ENCODE measurements around the gene LAMA1. TPM values are rescaled to one million over a fixed set of nuclear protein-coding genes. Genes with fewer than 3 reads are reported as not detected.

Gene LAMA1
- total RNA-seq, 2 experiments from 2014 or later, result not detected

DNA sequence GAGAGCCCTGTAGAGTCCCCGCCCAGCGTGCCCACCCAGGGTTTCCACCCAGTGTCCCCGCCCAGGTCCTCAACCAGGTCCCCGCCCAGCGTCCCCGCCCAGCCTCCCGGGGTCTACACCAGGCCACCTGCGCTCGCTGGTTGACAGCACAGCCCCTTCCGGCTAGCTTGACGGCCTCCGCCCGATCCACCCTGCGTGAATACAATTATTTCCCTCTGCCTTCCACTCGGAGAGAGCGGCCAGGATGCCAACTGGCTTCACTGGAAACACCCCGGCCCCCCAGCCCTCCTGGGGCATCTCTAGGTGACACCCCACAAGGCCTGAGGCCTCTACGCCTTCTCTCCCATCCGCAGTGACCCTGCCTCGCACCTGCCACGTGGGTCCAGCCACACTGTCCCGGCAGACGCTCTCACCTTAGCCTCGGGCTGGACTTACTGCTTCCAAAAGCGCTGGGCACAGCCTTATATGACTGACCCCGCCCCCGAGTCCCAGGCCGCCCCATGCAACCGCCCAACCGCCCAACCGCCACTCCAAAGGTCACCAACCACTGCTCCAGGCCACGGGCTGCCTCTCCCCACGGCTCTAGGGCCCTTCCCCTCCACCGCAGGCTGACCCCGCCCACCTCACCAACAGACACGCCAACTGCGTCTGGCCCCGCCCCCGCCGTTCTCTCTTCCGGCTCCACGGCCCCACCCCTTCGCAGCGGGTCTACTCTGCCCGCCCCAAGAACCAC is 188.1 kb downstream of the LAMA1 start:
- Mint-ChIP-seq H3K27me3 (no peaks in the 10 kb centered on the region), H3K36me3 (no peaks in the 10 kb centered on the region), H3K4me3 (no peak overlapping the region), H3K4me1 (no peaks in the 10 kb centered on the region), H3K27ac (no peak overlapping the region), H3K9me3 (peaks cover 1% of the 10 kb centered on the region)
- ATAC-seq (ENCODE audit: low read depth) (no peak), DNase-seq (no peak)
- POLR2A ChIA-PET, result no interaction called here

DNA sequence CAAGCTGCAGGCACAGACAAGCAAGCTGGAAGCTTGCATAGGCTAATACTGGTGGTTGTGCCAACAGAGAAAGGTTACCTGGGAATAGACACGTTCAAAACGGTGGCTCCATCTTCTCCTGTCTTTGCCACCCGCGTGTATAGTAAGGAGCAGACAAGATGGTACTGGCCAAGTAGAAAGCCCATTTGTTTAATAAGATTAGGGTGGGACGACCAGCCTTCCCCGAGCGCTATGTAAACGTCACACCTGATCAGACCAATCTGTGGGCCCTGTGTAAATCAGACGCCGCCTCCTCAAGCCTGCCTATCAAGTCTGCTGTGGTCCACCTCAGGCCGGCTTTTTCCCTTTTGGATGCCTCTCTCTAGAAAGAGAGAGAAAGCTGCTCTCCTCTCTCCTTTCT is 189.2 kb downstream of the LAMA1 start:
- Mint-ChIP-seq H3K4me3 (no peak overlapping the region), H3K27ac (no peak overlapping the region), H3K9me3 (peaks cover 2% of the 10 kb centered on the region), H3K36me3 (no peaks in the 10 kb centered on the region), H3K27me3 (no peaks in the 10 kb centered on the region), H3K4me1 (no peaks in the 10 kb centered on the region)
- POLR2A ChIA-PET, result no interaction called here
- no peak for DNase-seq
- no peak for ATAC-seq (ENCODE audit: low read depth)

DNA sequence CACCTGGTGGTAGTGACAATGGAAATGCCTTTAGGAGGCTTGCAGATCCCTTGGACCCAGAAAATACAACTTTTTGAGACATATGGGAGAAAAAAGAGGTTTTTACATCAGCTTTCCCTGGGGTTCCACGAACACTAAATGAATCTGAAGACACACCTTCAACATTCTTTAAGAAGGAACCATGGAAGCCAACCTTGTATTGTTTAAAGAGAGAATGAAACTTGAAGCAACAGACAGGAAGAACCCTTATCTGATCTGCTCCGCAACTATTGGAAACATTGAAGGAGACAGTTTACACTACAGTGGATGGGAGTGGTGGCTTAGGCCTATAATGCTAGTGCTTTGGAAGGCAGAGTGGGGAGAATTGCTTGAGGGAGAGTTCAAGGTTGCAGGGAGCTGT is 190.4 kb downstream of the LAMA1 start:
- no peak for DNase-seq
- Mint-ChIP-seq H3K36me3 (no peaks in the 10 kb centered on the region), H3K9me3 (peaks cover 2% of the 10 kb centered on the region), H3K27ac (no peak overlapping the region), H3K27me3 (no peaks in the 10 kb centered on the region), H3K4me3 (no peak overlapping the region), H3K4me1 (no peaks in the 10 kb centered on the region)
- no peak for ATAC-seq (ENCODE audit: low read depth)
- POLR2A ChIA-PET, result no interaction called here

DNA sequence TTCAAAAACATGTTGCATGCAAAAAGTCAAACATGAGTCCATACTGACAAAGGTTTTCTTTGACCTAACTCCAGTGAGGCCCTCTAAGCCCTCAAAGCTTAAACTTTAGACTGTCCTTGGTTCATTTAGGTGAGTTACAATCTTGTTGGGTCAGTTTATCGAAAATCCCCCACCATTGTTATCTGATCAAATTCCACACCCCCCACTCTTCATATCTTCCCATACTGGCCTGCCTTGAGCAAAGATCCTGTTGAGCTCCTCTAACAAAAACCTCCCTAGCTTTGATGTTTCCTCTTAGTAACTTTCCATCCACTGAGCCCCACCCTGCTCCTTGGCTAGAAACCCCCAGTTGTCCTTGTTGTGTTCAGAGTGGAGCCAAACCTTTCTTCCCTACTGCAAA is 194.4 kb downstream of the LAMA1 start:
- peaks cover 3% of the 10 kb centered on the region for H3K4me1 Mint-ChIP-seq
- peaks cover 5% of the 10 kb centered on the region for H3K9me3 Mint-ChIP-seq
- POLR2A ChIA-PET, result no interaction called here
- H3K27me3 Mint-ChIP-seq, result no peaks in the 10 kb centered on the region
- no peaks in the 10 kb centered on the region for H3K36me3 Mint-ChIP-seq
- no peak for DNase-seq
- no peak overlapping the region for H3K4me3 Mint-ChIP-seq
- no peak overlapping the region for H3K27ac Mint-ChIP-seq
- ATAC-seq (ENCODE audit: low read depth), result no peak

DNA sequence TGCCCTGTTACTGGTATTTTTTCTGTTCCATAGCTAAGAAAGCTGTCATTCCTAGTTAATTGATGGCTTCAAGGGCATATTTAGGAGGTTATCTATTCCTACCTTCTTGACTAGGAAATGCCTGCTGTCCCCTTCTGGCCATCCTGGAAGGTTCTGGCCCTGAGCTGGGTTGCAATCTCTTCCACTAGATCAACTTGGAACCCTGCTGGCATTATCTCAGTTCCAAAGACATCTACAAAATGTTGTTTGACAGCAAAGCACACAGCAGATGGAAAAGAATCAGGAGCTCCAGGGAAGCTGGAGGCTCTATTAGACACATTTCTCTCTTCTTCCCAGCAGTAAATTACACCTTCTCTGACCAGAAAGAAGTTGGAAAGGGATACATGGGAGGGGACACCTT is 196.0 kb downstream of the LAMA1 start:
- Mint-ChIP-seq H3K36me3 (no peaks in the 10 kb centered on the region), H3K27me3 (peaks cover 4% of the 10 kb centered on the region), H3K27ac (no peak overlapping the region), H3K4me1 (peaks cover 3% of the 10 kb centered on the region), H3K9me3 (peaks cover 5% of the 10 kb centered on the region), H3K4me3 (no peak overlapping the region)
- POLR2A ChIA-PET, result no interaction called here
- no peak for DNase-seq
- no peak for ATAC-seq (ENCODE audit: low read depth)

DNA sequence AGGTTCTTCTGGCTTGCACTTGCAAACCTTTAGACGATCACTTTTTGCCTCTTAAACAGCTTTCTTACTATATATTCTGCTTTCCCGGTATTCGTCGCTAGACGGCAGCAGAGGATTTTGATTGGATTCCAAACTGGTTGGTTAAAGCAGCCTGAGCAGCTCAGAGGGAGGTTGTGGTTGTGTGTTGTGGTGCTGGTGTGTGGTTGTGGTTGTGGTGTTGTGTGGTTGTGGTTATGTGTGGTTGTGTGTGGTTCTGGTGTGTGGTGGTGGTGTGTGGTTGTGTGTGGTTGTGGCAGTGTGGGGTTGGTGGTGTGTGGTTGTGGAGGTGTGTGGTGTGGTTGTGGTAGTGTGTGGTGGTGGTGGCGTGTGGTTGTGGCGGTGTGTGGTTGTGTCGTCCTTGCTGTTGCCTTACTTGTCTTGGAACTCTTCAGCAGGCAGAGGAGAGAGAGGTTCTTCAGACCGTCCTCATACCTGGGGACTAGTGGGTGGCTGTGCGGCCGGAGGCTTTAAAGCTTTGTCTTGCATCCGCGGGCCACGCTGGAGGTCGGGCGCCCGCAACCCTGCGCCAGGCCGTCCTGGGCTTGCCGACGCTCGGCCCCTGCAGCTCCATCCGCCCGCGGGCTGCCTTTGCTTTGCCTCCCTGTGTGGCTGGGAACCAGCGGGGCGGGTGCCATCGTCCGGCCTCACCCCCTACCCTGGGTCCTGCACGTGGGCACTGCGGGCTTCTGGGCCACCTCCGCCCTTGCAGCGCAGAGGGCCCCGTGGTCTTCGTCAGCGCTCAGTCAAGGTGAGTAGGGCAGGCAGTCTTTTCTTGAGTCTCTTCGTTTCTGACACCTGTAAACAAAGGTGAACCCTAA is 197.3 kb downstream of the LAMA1 start:
- peak overlapping the region; percentile 26 for H3K4me3 Mint-ChIP-seq

DNA sequence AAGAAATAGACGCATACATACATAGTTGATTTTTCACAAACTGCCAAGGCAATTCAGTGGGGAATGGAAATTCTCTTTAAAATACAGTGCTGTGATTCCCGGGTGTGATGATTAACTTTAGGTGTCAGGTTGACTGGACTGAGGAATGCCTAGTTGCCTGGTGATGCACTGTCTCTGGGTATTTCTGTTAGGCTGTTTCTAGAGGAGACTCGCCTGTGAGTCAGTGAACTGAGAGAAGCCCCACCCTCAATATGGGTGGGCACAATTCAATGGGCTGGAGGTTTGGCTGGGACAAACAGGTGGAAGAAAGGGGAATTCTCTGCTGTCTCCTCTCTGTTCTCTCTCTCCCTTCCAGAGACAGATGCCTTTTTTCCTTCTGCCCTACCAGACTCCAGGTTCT is 200.5 kb downstream of the LAMA1 start:
- no peak for DNase-seq
- POLR2A ChIA-PET, result no interaction called here
- Mint-ChIP-seq H3K9me3 (peaks cover 4% of the 10 kb centered on the region), H3K36me3 (no peaks in the 10 kb centered on the region), H3K4me3 (no peak overlapping the region), H3K27ac (no peak overlapping the region), H3K27me3 (peaks cover 4% of the 10 kb centered on the region), H3K4me1 (peaks cover 3% of the 10 kb centered on the region)
- no peak for ATAC-seq (ENCODE audit: low read depth)

More for the DNA sequence above, 197.3 kb downstream of the LAMA1 start:
- peak overlapping the region; percentile 79 for H3K27ac Mint-ChIP-seq
- DNase-seq (no peak), ATAC-seq (ENCODE audit: low read depth) (no peak)
- peaks cover 5% of the 10 kb centered on the region for H3K9me3 Mint-ChIP-seq
- H3K36me3 Mint-ChIP-seq, result no peaks in the 10 kb centered on the region
- peaks cover 4% of the 10 kb centered on the region for H3K27me3 Mint-ChIP-seq
- H3K4me1 Mint-ChIP-seq, result peaks cover 3% of the 10 kb centered on the region
- POLR2A ChIA-PET, result no interaction called here

DNA sequence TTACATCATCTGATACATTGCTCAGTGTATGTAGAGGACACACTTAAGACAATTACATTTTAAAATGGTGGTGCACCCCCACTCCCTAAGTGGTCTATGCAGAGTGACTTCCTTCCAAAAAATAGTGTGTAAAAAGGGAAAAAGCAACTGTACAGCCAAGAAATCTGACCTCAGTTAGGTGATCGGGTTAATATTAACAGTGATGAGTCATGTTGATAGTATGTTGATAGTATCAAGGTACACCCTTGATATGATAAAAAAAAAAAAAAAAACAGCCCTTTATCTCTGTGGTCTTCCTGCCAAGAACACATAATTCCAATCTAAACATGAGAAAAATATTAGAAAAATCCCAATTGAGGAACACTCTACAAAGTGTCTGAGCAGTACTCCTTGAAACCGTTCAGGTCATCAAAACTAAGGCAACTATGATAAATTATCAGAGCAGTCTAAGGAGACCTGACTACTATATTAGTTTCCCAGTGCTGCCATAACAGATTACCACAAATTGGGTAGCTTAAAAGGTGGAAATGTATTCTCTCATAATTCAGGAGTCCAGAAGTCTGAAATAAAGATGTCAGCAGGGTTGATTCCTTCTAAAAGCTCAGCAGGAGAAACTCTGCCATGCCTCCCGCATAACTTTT is 216.2 kb downstream of the LAMA1 start:
- H3K9me3 Mint-ChIP-seq, result peaks cover 6% of the 10 kb centered on the region
- ATAC-seq (ENCODE audit: low read depth), result no peak
- H3K36me3 Mint-ChIP-seq, result no peaks in the 10 kb centered on the region
- POLR2A ChIA-PET, result no interaction called here
- no peak for DNase-seq
- no peak overlapping the region for H3K4me3 Mint-ChIP-seq
- H3K4me1 Mint-ChIP-seq, result no peaks in the 10 kb centered on the region
- H3K27me3 Mint-ChIP-seq, result no peaks in the 10 kb centered on the region
- no peak overlapping the region for H3K27ac Mint-ChIP-seq

DNA sequence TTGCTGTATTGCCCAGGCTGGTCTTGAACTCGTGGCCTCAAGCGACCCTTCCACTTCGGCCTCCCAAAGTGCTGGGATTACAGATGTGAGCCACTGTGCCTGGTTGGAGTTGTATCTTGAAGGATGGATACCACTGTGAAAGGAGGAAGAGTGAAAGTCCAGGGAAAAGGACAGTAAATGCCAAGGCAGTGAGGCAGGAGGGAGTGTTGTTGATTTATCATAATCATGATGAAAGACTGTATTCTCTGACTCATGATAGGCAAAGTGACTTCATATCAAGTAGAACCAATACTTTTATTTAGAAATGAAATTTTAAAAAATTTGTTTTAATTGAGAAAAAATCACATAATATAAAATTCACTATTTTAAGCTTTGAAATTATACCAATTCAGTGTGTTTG is 225.8 kb downstream of the LAMA1 start:
- H3K27ac Mint-ChIP-seq, result no peak overlapping the region
- H3K4me1 Mint-ChIP-seq, result no peaks in the 10 kb centered on the region
- no peak for ATAC-seq (ENCODE audit: low read depth)
- no peaks in the 10 kb centered on the region for H3K9me3 Mint-ChIP-seq
- POLR2A ChIA-PET, result no interaction called here
- H3K36me3 Mint-ChIP-seq, result no peaks in the 10 kb centered on the region
- H3K27me3 Mint-ChIP-seq, result no peaks in the 10 kb centered on the region
- DNase-seq, result no peak
- no peak overlapping the region for H3K4me3 Mint-ChIP-seq

Other genes starting within 250 kb of the LAMA1 start
- gene LRRC30, start 113.3 kb upstream of the LAMA1 start, total RNA-seq, result not detected